Activated T-helper 17 cell treated with anti-CD3 and anti-CD28 coated beads, Interleukin-2, amount 50 U/mL, for 72 hours (primary cell): ENCODE measurements around the gene SMARCC2. TPM values are rescaled to one million over a fixed set of nuclear protein-coding genes. Genes with fewer than 3 reads are reported as not detected.

Experiments used
- ATAC-seq: fragments of 150-1000 bp; cut with Tn5 transposase; replicated peaks from 2 replicates; pipeline ENCODE4 v1.10.0; 2021; ENCODE audit warnings: mild to moderate bottlenecking, moderate library complexity
- H3K27ac Mint-ChIP-seq: one replicate; pipeline ENCODE4 v1.8.0; 2022; ENCODE audit warnings: mixed read lengths
- H3K27me3 Mint-ChIP-seq: one replicate; pipeline ENCODE4 v1.8.0; 2022; ENCODE audit warnings: mixed read lengths
- H3K36me3 Mint-ChIP-seq: one replicate; pipeline ENCODE4 v1.8.0; 2022; ENCODE audit warnings: low read depth, mild to moderate bottlenecking, mixed read lengths
- H3K4me1 Mint-ChIP-seq: one replicate; pipeline ENCODE4 v1.8.0; 2022; ENCODE audit warnings: mixed read lengths
- H3K4me3 Mint-ChIP-seq: one replicate; pipeline ENCODE4 v1.8.0; 2022; ENCODE audit warnings: mild to moderate bottlenecking, mixed read lengths
- H3K9me3 Mint-ChIP-seq: one replicate; pipeline ENCODE4 v1.8.0; 2022; ENCODE audit warnings: mixed read lengths
- total RNA-seq, 2 donors: library from RNA; stranded (reverse); gene quantifications; one replicate each; pipeline ENCODE4 v1.2.3, GENCODE V29; 2022

The SMARCC2 gene
- total RNA-seq, 2 donors from 2014 or later = 104 to 114 TPM

- peaks cover 52% of the 10 kb centered on the region for H3K36me3 Mint-ChIP-seq
- H3K27ac Mint-ChIP-seq = no peak overlapping the region
- H3K27me3 Mint-ChIP-seq = no peaks in the 10 kb centered on the region
- no peaks in the 10 kb centered on the region for H3K9me3 Mint-ChIP-seq
- peak overlapping the region; percentile 99 for H3K4me3 Mint-ChIP-seq
- no peak for ATAC-seq
- H3K4me1 Mint-ChIP-seq = peaks cover 12% of the 10 kb centered on the region
Measured at GRCh38 chr12:56155256-56155845, 33.9 kb downstream of the SMARCC2 start.

GRCh38 chr12:56154818-56155217 is 34.5 kb downstream of the SMARCC2 start:
- ATAC-seq = no peak
- Mint-ChIP-seq H3K4me1 (peaks cover 6% of the 10 kb centered on the region), H3K27ac (no peak overlapping the region), H3K36me3 (peaks cover 47% of the 10 kb centered on the region), H3K4me3 (peak overlapping the region; percentile 99), H3K9me3 (no peaks in the 10 kb centered on the region), H3K27me3 (no peaks in the 10 kb centered on the region)

DNA sequence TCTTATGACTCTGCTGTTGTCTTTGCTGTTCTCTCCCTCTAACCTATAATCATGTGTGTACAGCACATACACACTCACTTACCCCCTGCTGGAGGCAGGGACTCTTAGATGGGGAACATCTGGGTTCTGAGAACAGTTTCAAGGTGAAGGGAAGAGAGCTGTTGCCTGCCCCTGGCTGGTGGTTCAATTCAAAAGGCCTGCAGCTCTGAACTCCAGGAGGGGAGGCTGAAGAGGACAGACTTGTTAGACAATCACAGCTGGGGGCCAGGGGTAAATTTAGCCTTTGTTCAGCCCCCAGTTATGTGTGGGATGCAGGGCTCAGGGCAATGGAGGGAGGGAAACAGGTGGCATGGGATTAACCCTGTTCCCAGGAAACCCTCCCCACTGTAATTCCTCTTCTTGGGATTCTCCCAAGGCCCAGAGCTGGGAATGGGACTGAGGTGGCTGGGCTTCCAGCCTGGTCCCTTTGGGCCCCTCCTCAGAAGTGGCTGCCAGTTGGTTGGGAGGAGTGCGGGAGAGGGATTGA is 35.0 kb downstream of the SMARCC2 start:
- no peak for ATAC-seq
- no peak overlapping the region for H3K4me3 Mint-ChIP-seq
- no peak overlapping the region for H3K27ac Mint-ChIP-seq
- peaks cover 42% of the 10 kb centered on the region for H3K36me3 Mint-ChIP-seq
- H3K9me3 Mint-ChIP-seq = no peaks in the 10 kb centered on the region
- no peaks in the 10 kb centered on the region for H3K27me3 Mint-ChIP-seq
- peaks cover 6% of the 10 kb centered on the region for H3K4me1 Mint-ChIP-seq

DNA sequence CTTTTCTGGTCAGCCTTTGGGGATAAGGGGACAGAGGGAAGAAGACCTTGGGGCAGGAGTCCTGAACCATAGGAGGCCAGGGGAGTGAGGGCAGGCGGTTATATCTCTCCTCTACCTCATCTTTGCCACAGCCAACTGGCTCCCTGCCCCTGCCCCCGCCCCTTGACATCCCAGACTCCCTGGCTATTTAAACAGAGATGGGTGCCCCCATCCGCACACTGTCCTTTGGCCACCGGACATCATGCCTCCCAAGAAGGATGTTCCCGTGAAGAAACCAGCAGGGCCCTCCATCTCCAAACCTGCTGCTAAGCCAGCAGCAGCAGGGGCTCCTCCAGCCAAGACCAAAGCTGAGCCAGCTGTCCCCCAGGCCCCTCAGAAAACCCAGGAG is 35.6 kb downstream of the SMARCC2 start:
- peaks cover 35% of the 10 kb centered on the region for H3K36me3 Mint-ChIP-seq
- peak overlapping the region; percentile 81 for H3K4me3 Mint-ChIP-seq
- ATAC-seq = no peak
- peaks cover 6% of the 10 kb centered on the region for H3K4me1 Mint-ChIP-seq
- H3K27me3 Mint-ChIP-seq = no peaks in the 10 kb centered on the region
- H3K27ac Mint-ChIP-seq = peak overlapping the region; percentile 90
- H3K9me3 Mint-ChIP-seq = no peaks in the 10 kb centered on the region

DNA sequence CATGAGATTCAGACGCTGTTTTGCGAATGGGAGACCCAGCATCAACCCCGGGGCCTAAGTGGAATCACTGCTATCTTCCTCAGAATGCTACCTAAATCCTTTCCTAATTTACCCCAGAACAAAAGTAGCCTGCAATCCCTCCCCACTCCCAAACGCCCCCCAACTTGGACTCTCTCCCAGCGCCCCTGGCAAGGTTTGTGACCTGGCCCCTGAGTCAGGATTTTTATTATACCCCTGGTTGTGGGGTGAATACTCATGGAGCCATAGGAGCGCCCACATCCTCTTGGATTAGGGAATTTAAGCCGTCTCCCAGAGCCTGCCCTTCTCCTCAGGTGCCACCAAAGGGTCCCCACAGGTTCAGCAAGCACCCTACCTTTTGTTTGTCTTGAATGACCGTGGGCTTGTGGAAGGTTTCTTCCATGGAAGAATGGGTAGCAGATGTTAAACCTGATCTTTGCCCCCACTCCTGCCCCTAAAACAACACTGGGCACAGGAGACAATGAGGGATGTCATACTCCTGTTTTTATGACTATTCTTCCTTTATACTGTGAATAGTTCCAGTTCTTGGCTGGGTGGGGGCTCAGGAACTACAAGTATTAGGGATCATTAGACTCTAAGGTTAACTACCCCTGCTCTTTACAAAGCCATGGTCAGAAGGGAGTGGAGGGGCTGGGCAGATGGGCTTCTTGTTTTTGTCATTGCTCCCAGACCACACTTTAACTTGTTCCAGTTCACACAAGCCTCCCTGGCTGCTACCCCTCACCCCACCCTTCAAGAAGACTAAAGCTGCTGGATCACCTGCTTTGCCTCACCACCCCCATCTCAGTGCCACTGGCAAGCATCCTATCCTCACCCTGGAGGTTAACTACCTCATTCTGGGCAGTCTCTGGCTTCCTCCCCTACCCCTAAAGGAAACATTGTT is 36.3 kb downstream of the SMARCC2 start:
- Mint-ChIP-seq H3K36me3 (peaks cover 29% of the 10 kb centered on the region), H3K4me1 (peaks cover 6% of the 10 kb centered on the region), H3K27me3 (no peaks in the 10 kb centered on the region), H3K9me3 (no peaks in the 10 kb centered on the region), H3K27ac (peak overlapping the region; percentile 90), H3K4me3 (peak overlapping the region; percentile 81)
- ATAC-seq = no peak

GRCh38 chr12:56152132-56152755 is 37.0 kb downstream of the SMARCC2 start, which contains the start of gene MYL6B:
TSS of gene MYL6B (plus strand) at chr12:56152587. CDS start at chr12:56153919, 1,332 bp downstream.
- peak within 1 kb of the TSS; percentile 81 for H3K4me3 Mint-ChIP-seq
- H3K36me3 Mint-ChIP-seq = peaks cover 21% of the 10 kb centered on the region
- H3K9me3 Mint-ChIP-seq = no peaks in the 10 kb centered on the region
- H3K4me1 Mint-ChIP-seq = peaks cover 6% of the 10 kb centered on the region
- no peaks in the 10 kb centered on the region for H3K27me3 Mint-ChIP-seq
- H3K27ac Mint-ChIP-seq = peak within 1 kb of the TSS; percentile 90
- ATAC-seq = peak; percentile 94

- H3K27ac Mint-ChIP-seq = peak overlapping the region; percentile 90
- H3K4me3 Mint-ChIP-seq = peak overlapping the region; percentile 81
- H3K9me3 Mint-ChIP-seq = no peaks in the 10 kb centered on the region
- H3K27me3 Mint-ChIP-seq = no peaks in the 10 kb centered on the region
- H3K36me3 Mint-ChIP-seq = peaks cover 18% of the 10 kb centered on the region
- peak; percentile 64 for ATAC-seq
- H3K4me1 Mint-ChIP-seq = peaks cover 6% of the 10 kb centered on the region
Measured at GRCh38 chr12:56151672-56152131, 37.6 kb downstream of the SMARCC2 start.

DNA sequence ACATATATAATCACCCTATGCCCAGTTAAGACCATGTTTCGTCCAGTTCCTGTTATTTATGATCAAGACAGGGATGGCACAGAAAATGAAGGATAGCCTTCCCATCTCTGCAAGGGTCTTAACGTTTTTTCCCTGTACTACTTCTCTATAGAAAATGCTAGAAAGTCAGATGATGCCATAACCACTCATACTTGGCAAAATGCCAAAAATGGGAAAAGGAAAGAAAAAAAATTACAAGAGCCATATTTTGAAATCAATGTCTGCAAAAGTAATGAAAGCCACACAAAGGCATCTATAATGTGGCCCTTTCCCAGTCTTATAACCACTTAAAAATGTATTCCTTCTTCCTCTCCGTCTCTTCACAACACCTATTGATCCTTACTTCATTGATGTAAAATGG is 38.7 kb downstream of the SMARCC2 start:
- Mint-ChIP-seq H3K4me1 (peaks cover 6% of the 10 kb centered on the region), H3K36me3 (peaks cover 14% of the 10 kb centered on the region), H3K27ac (peak overlapping the region; percentile 90), H3K27me3 (no peaks in the 10 kb centered on the region), H3K4me3 (peak overlapping the region; percentile 81), H3K9me3 (no peaks in the 10 kb centered on the region)
- ATAC-seq = no peak

DNA sequence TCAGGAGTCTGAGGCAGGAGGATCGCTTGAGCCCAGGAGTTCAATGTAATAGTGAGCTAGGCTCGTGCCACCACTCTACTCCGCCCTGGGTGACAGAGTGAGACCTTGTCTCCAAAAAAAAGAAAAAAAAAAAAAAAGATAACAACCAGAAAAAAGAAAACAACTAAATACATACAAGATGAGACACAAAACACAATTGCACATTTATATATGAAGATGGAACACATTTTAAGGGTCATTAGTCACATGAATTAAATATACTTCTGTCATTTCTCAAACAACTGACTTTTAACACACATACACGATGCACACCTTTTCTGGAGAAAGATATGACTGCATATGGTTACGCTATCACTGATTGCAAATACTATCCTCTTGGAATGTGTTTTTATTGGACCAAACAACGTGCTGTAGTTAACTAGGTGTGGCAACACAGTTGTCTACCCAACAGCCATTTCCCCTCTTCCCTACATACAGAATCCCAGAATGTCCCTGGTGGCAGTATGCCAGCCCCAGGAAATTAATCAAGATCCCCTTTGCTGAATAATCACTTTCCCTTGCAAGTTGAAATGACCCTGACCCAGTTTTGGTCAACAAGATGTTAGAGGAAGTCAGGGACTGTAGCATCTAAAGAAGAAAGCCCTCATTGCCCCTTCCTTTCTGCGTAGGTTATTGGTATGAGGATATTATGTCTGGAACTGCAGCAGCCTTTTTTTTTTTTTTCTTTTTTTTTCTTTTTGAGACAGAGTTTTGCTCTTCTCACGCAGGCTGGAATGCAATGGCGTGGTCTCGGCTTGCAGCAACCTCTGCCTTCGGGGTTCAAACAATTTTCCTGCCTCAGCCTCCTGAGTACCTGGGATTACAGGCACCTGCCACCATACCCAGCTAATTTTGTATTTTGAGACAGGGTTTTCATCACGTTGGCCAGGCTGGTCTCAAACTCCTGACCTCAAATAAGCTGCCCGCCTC is 42.5 kb downstream of the SMARCC2 start:
- Mint-ChIP-seq H3K4me1 (peaks cover 12% of the 10 kb centered on the region), H3K27me3 (no peaks in the 10 kb centered on the region), H3K9me3 (no peaks in the 10 kb centered on the region), H3K4me3 (no peak overlapping the region), H3K36me3 (peaks cover 43% of the 10 kb centered on the region), H3K27ac (no peak overlapping the region)
- ATAC-seq = no peak

DNA sequence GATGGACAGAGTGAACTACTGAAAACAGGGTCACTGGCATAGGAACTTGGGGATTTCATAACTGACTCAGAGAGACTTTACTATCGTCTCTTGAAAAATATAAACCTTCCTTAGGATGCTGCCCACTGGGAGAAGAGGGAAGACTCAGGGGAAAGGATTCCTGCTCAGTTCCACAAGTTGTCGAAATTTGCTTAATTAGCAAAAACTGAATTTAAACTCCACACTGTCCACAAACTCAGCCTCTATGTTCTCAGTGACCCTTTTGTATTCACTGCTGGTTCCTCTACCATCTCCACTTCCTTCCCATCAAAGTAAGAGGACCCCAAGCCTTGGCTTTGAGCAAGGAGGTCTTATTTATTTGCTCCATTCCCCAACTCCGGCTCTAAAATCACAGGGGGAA is 44.1 kb downstream of the SMARCC2 start:
- ATAC-seq = no peak
- H3K9me3 Mint-ChIP-seq = no peaks in the 10 kb centered on the region
- H3K36me3 Mint-ChIP-seq = peaks cover 54% of the 10 kb centered on the region

DNA sequence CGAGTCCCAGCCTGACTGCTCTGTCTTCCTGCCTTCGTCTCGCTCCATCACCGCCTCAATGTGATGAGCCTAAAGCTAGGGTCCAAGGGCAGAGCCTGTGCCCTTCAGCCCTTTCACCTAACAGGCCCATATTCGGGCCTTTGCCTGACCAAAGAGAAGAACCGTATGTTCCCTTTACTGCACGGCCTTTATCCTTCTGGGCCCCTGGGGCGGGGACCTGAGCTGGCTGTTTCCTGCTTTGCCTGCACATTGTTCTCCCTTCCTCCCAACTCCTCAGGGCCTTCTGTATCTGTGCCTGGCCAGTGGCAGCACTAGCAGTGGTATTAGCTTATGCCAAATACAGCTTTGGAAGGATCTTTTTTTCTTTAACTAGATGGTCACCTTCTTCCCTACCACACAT is 45.4 kb downstream of the SMARCC2 start:
- ATAC-seq = no peak
- no peaks in the 10 kb centered on the region for H3K27me3 Mint-ChIP-seq
- H3K9me3 Mint-ChIP-seq = no peaks in the 10 kb centered on the region
- H3K36me3 Mint-ChIP-seq = peaks cover 68% of the 10 kb centered on the region
- H3K27ac Mint-ChIP-seq = peak overlapping the region; percentile 83
- peaks cover 6% of the 10 kb centered on the region for H3K4me1 Mint-ChIP-seq
- no peak overlapping the region for H3K4me3 Mint-ChIP-seq

More for the DNA sequence above, 44.1 kb downstream of the SMARCC2 start:
- no peak overlapping the region for H3K27ac Mint-ChIP-seq
- H3K27me3 Mint-ChIP-seq = no peaks in the 10 kb centered on the region
- no peak overlapping the region for H3K4me3 Mint-ChIP-seq
- H3K4me1 Mint-ChIP-seq = peaks cover 6% of the 10 kb centered on the region

DNA sequence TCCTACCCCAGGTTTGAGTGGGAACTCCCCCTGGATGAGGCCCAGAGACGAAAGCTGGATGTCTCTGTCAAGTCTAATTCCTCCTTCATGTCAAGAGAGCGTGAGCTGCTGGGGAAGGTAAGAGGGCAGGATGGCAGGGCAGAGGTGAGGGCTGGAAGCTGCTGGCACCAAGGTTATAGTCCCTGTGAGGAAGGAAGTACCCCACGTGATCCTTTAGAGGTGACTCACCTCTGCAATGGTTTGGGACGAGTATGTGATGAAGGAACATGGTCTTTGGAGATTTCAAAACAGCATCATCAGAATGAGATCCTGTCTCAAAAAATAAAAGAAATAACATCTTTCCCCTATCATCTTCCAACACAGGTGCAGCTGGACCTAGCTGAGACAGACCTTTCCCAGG is 46.1 kb downstream of the SMARCC2 start:
- ATAC-seq = peak; percentile 85
- H3K36me3 Mint-ChIP-seq = peaks cover 74% of the 10 kb centered on the region
- peak overlapping the region; percentile 83 for H3K27ac Mint-ChIP-seq
- H3K4me1 Mint-ChIP-seq = peaks cover 6% of the 10 kb centered on the region
- H3K27me3 Mint-ChIP-seq = no peaks in the 10 kb centered on the region
- no peaks in the 10 kb centered on the region for H3K9me3 Mint-ChIP-seq
- H3K4me3 Mint-ChIP-seq = peak overlapping the region; percentile 26

- peak overlapping the region; percentile 26 for H3K4me3 Mint-ChIP-seq
- no peaks in the 10 kb centered on the region for H3K9me3 Mint-ChIP-seq
- H3K27me3 Mint-ChIP-seq = no peaks in the 10 kb centered on the region
- H3K4me1 Mint-ChIP-seq = peaks cover 6% of the 10 kb centered on the region
- no peak for ATAC-seq
- peaks cover 85% of the 10 kb centered on the region for H3K36me3 Mint-ChIP-seq
- peak overlapping the region; percentile 83 for H3K27ac Mint-ChIP-seq
Measured at GRCh38 chr12:56141946-56142784, 47.1 kb downstream of the SMARCC2 start.
